GM11168 (cell line): Measurements from ENCODE around the gene FOXO3B.
"Not testable (repeated sequence)": the region's sequence is repeated elsewhere in the genome, so short reads cannot be mapped to it uniquely, and the experiment has no call there.

ENCODE experiments used
- in situ Hi-C: fragments of 300-500 bp; cut with MboI; formaldehyde crosslinking; loops from one replicate; pipeline ENCODE4 v1.12.0; 2022; ENCODE audit warnings: low sequenced_read_pairs; ENCODE audit not compliant: unreplicated experiment

Gene FOXO3B

DNA sequence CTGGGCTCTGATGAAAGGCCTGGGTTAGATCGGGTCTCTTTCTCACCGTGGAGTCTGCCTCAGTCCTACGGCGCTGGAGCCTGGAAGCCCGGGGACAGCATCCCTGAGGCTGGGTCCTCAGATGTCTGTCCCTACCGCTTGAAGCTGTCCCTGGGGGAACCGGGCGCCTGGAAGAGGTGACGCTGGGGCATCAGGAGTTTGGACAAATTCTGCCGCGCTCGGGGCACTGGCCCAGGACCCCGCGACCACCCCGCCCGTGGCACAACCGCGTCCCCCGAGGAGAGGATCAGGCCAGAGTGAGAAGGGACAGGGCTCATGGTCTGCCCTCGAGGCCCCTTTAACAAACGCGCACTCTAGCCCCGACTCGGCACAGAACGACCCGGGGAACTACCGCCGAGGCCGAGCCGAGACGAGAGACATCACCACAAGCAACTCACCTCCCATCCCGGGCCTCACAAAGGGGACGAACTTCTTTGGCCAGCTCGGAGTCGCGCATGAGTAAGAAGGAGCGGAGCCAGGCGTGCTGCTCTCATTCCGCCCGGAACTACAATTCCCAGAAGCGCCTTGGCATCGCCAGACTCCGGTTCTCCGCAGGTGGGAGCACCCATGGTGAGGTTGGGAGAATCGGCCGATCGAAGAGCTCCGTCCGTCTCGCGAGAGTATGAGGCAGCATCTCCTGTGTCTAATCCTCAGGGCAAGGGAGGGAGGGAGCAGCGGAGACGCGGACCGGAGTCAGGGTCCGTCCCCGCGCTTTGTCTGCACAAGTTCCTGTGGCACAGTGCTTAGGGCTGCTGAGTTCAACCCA, at the start of gene FOXO3B:
TSS of gene FOXO3B (minus strand) at position 548 of the 805 bp plus-strand sequence. CDS start 663 bp downstream, outside the sequence.
- in situ Hi-C loops = not testable (repeated sequence)

DNA sequence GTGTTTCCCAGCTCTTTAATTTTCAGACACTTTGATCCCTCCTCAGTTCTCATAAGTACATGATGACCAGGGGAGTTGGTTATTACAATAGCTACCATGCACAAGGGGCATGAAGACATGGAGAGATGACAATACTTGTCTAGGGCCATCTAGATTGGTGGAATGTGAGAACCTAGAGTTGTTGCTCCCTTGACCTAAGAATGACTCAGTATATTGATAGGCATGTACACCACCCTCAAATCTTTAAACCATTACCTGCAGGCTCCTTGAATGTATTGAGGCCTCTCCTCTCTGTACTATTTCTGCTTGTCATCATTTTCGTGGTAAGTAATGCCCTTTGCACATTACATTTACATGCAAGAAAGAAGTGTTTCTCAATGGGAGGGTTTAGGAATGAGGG, 41.4 kb upstream of the FOXO3B start:
- in situ Hi-C loops = not testable (repeated sequence)

DNA sequence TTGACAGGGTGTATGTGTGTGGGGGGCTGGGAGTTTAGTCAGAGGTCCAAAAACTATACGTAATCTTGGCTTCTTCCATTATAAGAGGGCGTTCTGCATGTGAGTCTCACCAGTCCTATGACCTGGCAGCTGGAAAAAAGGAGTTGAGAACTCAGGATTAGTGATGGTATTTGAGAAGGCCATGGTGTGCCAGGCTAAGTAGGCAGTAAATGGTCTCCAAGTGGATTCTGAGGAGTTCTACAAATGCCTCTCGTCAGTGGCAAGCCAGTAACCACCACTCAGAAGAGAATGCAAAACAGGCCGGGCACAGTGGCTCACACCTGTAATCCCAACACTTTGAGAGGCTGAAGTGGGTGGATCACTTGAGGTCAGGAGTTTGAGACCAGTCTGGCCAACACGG, 40.5 kb upstream of the FOXO3B start:
- in situ Hi-C loops = not testable (repeated sequence)

DNA sequence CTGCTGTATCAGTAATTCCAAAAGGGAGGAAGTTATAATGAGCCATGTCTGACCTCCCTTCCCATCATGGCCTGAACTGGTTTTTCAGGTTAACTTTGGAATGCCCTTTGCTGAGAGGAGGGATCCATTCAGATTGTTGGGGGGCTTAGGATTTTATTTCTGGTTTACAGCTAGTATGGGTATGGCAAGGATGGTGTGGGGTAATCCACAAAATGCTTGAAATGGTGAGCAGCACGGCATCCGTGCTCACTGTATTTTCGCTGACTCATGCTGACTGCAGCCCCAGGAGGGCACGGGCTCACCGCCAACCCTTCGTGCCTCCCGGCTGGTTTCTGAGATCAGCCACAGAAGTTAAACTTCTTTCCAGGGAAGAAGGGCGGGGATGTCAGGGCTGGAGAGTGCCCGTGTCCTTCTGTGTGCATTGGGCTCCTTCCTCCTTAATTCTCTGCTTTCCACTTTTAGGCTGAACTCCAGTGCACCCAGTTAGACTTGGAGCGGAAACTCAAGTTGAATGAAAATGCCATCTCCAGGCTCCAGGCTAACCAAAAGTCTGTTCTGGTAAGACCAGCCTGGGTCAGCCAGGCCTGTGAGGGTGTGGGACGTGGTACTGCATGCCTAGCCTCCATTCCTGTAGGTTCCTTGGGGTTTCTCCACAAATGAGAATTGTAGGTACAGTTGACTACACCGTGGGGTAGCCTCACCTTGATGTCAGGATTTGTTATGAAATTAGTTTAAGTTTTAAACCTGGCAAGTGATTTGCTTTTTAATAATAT, 39.8 kb upstream of the FOXO3B start:
- in situ Hi-C loops = not testable (repeated sequence)

DNA sequence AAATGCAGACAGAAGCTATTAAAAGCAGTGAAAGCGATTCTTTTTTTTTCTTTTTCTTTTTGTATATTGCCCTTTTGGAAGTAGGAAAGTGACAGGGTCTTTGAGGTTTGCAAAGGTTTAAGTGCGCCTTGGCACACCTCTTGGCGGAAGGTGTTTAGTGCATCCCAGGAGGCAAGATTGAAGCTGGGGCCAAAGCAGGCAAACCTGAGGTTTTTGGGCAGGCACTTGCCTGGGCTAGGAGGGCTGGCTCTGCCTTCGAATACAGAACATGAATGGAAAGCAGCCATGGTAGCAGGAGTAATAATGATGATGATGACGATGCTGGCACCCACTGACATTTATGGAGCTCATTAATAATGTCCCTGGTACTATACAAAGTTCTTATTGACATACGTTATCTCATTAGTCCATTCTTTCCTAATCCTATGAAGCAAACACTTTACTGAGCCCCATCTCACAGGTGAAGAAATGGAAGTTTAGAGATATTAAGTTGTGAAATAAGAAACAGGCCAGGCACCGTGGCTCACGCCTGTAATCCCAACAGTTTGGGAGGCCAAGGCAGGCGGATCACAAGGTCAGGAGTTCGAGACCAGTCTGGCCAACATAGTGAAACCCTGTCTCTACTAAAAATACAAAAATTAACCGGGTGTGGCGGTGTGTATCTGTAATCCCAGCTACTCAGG, 37.5 kb upstream of the FOXO3B start:
- in situ Hi-C loops = not testable (repeated sequence)

DNA sequence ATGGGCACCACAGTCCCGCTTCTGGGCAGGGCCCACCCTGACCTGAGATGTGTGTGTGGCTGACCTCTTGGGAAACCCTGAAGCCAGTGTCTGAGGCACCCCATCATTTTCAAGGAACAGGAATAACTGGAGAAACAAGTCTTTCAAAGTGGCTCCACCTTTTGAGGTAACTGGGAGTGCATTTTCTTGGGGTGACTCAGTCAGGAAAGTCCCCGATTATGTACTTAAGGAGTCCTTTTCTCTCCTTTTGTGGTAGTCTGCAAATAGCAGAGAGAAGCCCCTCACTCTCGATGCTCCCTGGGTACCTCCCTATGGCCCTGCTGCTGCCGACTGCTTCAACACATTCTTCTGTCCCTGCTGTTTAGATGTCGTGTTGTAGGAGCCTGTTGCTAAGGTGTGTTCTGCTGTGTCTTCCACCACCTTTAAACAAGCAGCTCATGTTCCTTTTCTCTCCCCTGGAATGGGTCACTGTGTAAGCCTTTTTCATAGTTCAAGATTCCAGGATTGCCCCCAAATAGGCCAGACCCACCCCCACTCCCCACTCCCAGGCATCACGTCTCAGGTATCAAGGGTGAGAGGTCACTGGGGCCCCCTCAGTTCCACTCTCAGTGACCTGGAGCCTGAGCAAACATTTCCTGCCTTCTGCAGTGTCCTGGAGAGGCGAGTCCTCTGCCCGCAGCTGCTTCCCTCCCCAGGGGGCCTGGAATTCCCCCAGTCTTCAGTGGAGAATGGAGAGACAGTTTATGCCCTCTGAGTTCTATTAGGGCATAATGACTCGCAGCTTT, 36.7 kb upstream of the FOXO3B start:
- in situ Hi-C loops = not testable (repeated sequence)

DNA sequence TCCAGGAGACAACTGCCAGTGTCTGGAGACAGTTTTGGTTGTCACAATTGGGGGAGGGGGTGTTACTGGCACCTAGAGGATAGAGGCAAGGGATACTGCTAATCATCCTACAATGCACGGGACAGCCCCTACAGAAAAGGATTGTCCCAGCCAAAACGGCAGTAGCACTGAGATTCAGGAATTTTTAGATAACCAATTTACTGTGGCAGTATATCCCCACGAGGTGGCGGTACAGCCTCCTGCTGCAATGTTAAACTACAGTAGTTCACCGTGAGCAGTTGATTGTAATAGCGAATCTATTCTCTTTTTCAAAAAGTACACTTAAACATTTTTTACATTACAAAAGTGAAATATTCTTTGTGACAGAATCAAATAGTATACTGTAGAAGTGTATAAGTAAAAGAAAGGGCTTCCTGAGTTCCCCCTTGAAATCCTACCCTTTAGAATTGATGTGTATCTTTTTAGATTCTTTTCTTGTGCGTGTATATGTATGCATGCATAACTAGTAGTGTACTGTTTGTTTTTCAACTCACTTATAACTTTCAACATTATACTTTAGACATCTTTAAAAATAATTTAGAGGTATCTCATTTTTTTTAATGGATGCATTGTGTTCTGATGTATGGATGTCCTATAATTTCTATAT, 30.4 kb upstream of the FOXO3B start:
- in situ Hi-C loops = not testable (repeated sequence)

DNA sequence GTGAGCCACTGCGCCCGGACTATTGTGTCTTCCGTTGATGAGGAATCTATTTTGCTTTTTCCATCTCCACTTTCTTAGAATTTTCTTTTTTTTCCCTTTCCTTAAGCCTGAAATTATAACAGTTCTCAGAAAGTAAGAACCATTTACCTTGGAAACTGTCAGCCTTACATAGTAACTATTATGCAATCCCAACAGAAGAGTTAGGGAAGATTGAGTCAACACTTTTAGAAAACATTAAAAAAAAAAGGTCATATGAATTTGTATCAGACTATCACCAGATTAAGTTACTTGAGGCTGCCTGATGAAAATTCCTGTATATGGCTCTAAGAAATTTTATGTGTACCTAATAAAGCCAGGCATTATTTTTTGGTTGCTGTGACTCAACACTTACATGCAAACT, 26.1 kb upstream of the FOXO3B start:
- in situ Hi-C loops = not testable (repeated sequence)

DNA sequence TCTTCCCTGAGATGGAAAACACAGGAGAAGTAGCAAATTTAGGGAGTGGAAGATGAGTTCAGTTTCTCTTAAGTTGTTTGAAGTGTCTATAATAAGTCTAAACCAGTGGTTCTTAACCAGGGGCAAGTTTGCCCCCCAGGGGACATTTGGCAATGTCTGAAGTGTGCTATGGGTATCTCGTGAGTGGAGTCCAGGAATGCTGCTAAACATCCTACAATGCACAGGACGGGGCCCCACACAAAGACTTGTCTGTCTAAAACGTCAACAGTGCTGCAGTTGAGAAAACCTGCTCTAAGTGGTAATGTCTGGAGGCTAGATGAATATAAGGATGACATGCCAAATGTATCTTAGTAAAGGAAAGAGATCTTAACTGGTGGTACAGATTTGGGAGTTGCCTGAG, 23.8 kb upstream of the FOXO3B start:
- in situ Hi-C loops = not testable (repeated sequence)

DNA sequence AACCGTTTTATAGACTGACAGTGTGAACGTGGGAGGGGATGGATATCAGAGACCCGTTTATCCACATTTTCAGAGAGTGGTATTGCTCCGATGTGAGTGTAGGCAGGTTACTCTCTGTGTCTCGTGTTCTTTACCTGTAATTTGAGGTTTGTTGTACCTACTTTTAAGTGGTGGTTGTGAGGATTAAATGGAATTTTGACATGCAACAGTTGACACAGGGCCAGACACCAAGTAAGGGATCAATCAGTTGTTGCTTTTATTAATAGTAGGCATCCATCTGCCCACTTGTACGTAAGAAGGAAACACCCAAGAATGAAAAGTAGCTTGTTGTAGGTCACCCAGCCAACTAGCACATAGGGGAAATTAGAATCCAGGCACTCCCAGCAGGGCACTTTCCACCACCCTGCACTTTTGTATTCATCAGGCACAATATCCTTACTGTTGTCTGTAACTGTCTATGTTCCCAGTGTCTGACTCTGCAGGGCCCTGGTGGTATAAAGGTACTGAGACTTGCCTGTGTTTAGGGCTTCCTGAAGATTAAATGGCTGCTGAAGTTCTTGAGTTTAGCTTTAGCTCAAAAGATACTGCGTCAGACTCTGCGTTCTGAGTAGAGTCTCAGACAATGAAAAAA, 16.5 kb upstream of the FOXO3B start:
- in situ Hi-C loops = not testable (repeated sequence)

DNA sequence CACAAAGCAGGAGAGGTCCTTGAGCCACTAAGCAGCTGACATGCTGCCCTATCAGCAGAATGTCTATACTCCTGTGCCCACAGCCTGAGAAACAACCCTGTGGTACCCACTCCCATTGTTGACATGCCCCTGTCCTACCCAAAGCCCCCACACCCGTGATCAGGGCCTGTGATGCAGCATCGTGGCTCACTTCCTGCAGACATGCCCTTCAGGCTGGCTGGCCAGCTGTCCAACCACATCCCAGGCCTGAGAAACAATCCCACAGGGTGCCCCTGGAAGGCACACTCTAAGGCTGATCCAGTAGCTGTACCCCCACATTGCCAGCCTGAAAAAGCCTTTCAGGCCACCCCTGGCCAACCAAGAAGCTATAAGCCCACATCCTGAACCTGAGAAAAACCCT, 13.0 kb upstream of the FOXO3B start:
- in situ Hi-C loops = not testable (repeated sequence)

DNA sequence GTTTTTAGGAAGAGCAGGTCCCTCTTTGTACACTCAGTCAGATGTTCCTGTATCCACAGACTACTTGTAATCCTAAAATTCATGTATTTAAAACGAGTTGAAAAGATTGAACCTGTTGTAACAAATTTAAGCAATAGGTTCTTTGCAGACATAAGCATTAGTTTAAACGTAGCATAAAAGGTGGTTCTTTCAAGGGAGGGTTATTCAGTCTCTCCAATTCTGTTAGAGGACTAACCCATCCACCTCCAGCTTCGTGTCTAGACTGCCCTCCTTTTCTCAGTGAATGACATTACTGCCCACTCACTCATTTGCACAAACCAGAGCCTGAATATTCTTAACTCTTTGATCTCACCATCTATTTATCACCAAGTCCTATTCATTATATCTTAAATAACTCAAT, 554 bp upstream of the FOXO3B start:
- in situ Hi-C loops = not testable (repeated sequence)

DNA sequence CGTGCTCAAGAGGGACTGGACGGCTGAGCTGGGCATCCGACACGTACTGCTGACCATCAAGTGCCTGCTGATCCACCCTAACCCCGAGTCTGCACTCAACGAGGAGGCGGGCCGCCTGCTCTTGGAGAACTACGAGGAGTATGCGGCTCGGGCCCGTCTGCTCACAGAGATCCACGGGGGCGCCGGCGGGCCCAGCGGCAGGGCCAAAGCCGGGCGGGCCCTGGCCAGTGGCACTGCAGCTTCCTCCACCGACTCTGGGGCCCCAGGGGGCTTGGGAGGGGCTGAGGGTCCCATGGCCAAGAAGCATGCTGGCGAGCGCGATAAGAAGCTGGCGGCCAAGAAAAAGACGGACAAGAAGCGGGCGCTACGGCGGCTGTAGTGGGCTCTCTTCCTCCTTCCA, 4.7 kb downstream of the FOXO3B start:
- in situ Hi-C loops = not testable (repeated sequence)

DNA sequence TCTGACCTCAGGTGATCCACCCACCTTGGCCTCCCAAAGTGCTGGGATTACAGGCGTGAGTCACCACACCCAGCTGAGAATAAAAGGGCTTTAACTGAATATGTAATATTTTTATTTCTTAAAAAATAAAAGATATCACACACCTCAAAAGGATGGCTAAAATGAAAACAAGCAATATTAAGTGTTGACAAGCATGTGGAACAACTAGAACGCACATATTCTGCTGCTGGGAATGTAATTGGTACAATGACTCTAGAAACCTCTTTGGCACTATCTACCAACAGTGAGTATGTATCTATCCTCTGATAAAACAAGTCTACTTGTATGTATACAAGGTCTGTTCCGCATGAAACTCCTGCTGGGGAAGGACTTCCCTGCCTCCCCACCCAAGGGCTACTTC, 5.2 kb downstream of the FOXO3B start:
- in situ Hi-C loops = not testable (repeated sequence)

DNA sequence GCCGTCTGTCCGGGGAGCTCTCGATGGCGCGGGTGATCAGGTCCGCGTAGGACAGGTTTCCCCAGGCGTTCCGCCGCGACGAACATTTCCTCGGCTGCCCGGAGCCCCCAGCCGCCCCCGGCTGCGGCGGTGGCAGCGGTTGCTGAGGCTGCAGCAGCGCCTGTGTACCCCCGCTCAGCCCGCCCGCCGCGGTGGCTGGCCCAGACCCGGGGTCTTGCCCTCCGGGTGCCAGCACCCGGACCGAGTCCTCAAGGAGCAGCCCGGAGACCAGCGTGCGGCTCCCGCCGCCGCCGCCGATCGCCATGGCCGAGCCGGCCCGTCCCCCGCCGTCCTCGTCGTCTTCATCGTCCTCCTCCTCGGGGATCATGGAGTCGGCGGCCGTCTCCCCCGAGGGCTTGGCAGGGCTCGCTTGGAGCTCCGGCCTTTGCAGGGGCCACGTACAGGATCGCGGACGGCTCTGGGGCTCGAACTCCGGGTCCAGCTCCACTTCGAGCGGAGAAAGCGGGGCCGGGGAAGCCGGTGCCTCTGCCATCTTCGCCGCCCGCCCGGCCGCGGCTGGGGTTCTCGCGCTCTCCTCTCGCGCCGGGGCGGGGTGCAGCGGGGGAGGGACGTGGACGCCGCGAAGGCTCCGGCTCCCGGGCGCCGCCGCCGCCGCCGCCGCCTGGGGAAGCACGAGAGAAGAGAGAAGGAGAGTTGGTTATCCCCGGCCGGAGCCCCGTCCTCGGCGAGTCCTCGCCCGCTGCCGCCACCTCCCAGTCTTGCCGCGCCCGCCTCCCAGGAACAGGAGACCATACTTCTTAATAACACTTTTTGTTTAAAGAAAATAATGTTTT, 9.5 kb downstream of the FOXO3B start:
- in situ Hi-C loops = not testable (repeated sequence)

DNA sequence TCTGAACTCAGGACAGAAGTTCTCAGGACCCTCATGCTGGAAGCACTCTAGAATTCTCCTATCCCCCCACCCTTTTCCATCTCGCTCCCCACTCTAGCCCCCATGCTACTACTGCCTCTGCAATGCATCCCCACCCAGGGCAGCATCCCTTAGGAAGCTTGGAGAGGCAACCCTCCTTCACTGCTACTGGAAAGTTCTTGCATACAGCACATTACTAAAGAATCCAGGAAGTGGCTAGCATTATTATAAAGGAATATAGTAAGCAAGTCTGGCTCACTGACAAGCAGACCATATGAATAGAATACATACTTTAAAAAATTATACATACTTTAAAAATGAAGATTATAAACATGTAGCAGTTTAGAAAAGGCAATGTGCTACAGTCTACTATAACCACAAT, 13.5 kb downstream of the FOXO3B start:
- in situ Hi-C loops = not testable (repeated sequence)

DNA sequence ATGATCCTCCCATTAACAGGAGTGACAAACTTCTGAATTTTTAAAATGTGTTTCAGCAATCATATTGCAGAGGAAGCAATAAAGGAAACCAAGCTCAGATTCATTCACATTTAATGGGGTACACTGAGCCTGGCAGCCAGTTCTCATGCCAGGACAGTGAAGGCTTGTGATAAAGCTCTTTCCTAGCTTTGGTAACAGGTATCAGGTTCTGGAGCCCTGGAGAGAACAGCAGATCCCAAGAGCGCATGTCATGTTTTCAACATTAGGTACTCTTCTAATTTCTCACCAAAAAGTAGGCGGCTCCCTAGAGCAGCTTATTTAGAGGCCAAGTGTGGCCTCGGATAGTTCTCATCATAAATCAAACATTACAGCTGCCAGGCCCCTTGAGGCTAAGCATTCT, 14.6 kb downstream of the FOXO3B start:
- in situ Hi-C loops = not testable (repeated sequence)

DNA sequence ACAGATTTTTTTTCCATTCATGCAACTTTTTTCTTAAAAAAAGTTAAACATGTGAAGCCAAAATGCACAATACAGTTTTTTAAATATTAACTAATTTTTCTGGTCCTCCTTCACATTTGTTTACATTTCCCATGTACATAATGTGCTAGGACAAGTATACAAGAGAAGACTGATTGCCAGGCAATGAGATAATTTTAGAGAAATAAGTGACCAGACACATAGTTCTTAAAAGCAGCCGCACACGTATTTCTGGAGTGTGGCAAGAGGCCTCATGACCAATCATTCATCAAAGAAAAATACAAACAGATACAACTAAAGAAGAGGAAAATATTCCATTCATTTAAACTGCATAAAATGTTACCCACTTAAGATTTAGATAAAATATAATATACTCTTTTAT, 15.8 kb downstream of the FOXO3B start:
- in situ Hi-C loops = not testable (repeated sequence)
